Epithelial cell of proximal tubule (primary cell): ENCODE measurements around the gene SLC46A2. TPM values are rescaled to one million over a fixed set of nuclear protein-coding genes. Genes with fewer than 3 reads are reported as not detected.

Experiments used
- DNase-seq: peaks from one replicate; pipeline ENCODE4 v3.0.0-alpha.2; 2011; ENCODE audit warnings: low read depth
- H3K4me3 ChIP-seq: 2 replicates; pipeline ENCODE4 v1.5.1; 2011; ENCODE audit warnings: low read depth, mild to moderate bottlenecking, low read length
- CTCF ChIP-seq: conservative IDR thresholded peaks from 2 replicates; pipeline ENCODE4 v1.5.1; 2012; ENCODE audit warnings: low read depth, mild to moderate bottlenecking, low read length
- total RNA-seq: library from RNA; depleted of rRNA; stranded (reverse); fragments of >200 nt; gene quantifications from 2 replicates; pipeline ENCODE4 v1.2.3, GENCODE V29; 2015

SLC46A2 gene
- total RNA-seq, 1 donor from 2014 or later, result not detected

DNA sequence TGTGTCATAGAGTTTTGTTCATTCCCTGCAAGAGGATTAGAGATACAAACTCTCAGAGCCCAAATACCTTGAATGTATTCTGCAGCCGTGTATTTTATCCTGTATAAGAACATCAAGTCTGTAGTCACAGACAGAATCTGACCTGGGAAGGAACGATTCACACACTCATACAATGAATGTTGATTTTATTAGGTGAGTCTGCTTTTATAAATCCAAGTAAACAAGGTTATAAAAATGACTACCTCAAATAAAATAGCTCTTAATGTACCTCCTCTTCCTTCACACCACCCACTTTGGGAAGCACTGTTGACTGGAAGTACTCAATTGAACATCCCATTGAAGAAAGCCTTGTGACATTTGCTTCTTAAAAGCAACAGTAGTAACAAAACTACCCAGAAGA, 11.9 kb downstream of the SLC46A2 start:
- no peak overlapping the region for H3K4me3 ChIP-seq
- DNase-seq, result no peak
- TF ChIP-seq CTCF, result no peak

- TF ChIP-seq CTCF, result no peak
- H3K4me3 ChIP-seq, result no peak overlapping the region
- DNase-seq, result no peak
Observed at GRCh38 chr9:112873773-112874405, 16.8 kb downstream of the SLC46A2 start.

- DNase-seq, result no peak
- no peak overlapping the region for H3K4me3 ChIP-seq
- TF ChIP-seq CTCF, result no peak
Observed at GRCh38 chr9:112872019-112872418, 18.7 kb downstream of the SLC46A2 start.

DNA sequence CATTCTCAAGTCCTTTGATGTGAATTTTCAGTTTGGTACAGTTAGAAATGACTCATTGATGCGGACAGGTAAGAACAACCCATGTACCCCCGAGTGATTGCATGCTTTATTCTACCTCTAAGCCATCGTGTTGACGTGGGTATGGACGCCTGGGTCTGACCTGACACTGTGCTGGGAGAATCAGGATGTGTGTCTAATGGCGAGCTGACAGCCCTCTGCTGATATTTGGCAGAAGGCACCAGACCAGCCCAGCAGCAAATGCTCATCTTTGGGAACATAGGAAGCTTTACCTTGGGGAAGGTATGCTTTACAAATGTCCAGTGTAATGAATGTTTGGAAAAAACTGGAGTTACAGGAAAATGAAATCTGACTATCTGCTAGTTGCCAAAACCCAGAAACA, 20.1 kb downstream of the SLC46A2 start:
- no peak for DNase-seq
- no peak for TF ChIP-seq CTCF

GRCh38 chr9:112869917-112870316, 20.8 kb downstream of the SLC46A2 start:
- no peak overlapping the region for H3K4me3 ChIP-seq
- DNase-seq, result no peak
- no peak for TF ChIP-seq CTCF

More for the DNA sequence above, 20.1 kb downstream of the SLC46A2 start:
- no peak overlapping the region for H3K4me3 ChIP-seq

DNA sequence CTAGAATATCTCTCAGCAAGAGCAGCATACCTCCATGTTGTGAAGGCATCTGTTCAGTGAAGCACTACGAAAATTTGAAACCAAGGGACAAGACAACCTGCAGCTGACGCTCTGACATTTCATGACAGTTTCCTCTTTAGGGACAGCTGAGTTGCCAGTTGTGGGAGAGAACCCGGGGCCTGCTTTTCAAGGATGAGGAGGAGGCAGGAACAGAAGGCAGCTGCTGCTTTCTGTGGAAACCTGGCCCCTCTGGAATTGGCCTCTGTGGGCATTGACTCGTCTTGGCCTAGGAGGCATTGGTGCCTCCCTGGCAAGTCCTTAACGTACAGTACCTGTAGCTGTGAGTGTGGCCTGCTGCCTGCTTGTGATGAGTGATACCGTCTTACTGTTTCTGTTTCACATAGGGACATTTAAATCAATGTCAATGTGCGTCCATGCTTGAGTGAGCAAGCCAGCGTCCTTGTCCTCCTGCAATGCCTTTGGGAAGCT, 21.6 kb downstream of the SLC46A2 start:
- no peak for TF ChIP-seq CTCF
- DNase-seq, result no peak
- H3K4me3 ChIP-seq, result no peak overlapping the region

DNA sequence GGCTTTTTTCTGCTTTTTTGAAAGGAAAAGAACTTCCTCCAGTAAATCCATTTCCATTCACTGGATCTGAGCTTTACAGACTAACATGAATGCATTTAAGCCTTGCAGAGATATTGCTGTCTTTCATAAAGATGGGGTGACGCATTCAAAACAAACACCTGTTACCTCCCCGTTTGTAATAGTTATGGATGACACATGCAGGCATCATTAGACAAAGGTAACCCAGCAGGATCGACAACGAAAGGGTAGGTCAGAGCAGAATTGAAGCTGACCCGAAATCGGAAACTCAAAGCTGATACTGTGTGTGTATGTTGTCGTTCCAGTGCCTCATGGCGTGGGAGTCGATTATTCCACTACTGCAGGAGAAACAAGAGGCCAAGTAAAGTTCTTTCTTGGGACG, 22.2 kb downstream of the SLC46A2 start:
- no peak for DNase-seq
- TF ChIP-seq CTCF, result no peak
- H3K4me3 ChIP-seq, result no peak overlapping the region
